Bone marrow (tissue), 2 donors: Measurements from ENCODE around the gene CFAP141.

ENCODE experiments used
- DNase-seq, 2 donors: peaks; one replicate each; lab custom pipeline; 2025; lab: John Stamatoyannopoulos, UW

The CFAP141 gene

GRCh38 chr1:154171880-154172279 is 34.3 kb downstream of the CFAP141 start:
- DNase-seq = no peak

- DNase-seq = no peak
Measured at GRCh38 chr1:154171223-154171583, 34.9 kb downstream of the CFAP141 start.

GRCh38 chr1:154170547-154171222 is 35.4 kb downstream of the CFAP141 start:
- no peak for DNase-seq

DNA sequence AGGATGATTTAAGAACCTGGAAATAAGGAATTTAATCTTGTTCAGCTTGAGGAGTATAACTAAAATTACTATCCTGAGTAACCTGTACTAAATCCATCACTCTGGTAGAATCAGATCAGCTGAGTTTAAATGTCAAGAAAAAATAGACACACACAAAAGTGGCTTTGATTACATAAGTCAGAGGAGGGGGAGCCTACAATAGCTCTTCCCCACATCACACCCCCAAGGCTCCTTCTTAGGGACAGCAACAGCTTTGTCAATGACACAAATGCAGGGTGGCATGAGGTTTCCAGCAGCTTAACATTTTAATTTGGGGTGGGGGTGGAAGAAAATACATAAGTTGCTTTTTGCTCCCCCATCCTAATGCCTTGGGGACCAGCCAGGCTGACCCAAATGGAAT is 38.7 kb downstream of the CFAP141 start:
- no peak for DNase-seq

GRCh38 chr1:154166207-154166606 is 39.9 kb downstream of the CFAP141 start:
- no peak for DNase-seq

DNA sequence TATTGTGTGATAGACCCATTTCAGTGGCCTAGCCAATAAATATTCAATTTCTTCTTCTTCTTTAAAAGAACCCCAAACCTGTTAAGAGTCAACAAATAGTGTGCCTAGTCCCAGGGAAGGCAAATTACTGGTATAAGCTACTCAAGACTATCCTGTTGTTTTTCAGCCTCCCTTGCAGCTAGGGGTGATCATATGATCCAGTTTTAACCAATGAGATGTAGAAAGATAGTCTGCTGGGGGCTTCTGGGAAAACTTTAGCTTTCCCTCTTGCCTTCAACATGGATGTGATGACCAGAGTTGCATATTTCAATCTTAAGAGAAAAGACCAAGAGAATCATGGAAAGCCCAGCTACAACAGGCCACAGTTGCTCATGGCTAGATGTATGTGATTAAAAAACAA is 46.6 kb downstream of the CFAP141 start:
- DNase-seq = no peak

GRCh38 chr1:154158307-154159125 is 47.6 kb downstream of the CFAP141 start:
- DNase-seq = no peak

DNA sequence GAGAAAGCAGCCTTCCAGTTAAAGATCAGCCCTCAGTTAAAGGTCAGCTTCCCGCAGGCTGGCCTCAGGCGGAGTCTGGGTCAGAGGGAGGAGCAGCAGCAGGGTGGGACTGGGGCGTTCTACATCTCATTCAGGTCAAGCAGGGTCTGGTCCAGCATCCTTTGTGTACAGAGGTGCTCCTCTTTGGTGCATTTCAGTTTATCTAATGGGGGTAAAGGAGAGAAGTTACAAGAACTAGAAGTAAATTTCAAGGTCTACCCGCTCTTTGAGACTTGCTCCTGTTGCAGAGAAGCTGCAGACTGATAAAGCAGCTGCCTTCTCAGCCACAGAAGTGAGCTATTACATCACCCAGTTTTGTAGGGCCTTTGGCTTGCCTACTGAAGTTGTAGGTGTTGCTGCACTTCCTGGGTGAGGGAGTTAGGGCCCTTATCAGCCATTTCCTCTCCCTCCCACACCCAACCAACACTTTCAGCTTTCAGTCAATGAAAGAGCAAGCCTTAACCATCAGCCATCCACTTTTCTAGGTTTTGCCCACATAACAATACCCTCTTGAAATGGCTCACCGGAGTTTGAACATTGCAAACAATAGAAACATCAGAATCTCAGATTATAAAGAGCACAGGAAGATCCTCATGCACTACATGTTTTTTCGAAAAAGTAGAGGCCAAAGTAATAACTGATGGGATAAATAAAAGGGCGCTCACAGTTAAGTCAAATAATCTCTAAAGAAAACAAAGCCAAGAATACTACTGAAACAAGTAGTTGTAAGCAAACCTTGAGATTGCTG is 48.4 kb downstream of the CFAP141 start:
- DNase-seq = no peak

DNA sequence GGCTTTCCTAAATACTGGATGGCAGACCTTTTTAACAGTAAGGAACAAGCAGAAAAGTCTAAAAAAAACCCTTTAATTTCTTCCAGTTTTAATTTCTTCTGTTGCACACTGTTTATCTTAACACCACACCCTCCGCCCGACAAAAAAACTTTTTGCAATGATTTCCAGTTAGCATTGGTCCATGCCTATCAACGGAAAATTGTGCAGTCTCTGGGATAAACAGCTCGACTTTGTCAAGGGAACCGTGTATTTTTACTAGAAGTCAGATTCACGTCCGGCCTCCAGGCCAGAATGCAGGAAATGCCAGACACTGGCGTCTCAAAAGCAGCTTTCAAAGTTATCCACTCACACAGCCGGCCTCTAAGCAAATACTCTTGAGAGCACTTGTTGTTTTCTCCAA is 50.9 kb downstream of the CFAP141 start:
- DNase-seq = no peak

DNA sequence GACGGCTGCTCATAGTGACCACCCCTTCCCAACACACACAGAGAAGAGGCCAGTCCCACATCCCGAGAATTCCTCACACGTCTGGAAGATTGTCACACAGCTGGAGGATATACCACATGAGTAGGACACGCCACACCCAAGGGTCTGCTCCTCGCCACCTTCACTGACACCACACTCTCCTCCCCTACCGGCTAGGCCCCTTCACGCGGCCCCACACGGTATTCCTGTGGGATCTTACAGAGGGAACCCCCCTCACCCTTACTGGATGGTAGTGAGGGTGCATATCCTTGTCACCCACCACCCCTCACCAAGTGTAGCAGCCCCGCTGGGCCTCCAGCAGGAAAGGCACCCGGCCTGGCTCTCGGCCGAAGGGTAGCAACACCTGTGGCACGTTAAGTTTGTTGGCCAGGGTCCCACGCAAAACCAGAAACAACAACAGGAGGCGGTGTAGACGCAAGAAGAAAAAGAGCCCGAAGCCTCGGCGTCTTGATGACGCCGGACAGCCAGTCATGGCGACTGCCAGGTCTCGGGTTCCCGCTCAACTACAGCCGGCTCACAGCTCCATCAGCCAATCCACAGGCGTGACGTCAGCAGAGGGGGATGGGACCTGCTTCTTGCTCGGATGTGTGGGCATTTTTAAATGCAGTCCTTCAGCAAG is 51.5 kb downstream of the CFAP141 start, which contains the start of gene NUP210L:
TSS of gene NUP210L (minus strand) at position 540 of the 658 bp plus-strand sequence.
- no peak for DNase-seq

GRCh38 chr1:154154053-154154452 is 52.1 kb downstream of the CFAP141 start:
- no peak for DNase-seq

DNA sequence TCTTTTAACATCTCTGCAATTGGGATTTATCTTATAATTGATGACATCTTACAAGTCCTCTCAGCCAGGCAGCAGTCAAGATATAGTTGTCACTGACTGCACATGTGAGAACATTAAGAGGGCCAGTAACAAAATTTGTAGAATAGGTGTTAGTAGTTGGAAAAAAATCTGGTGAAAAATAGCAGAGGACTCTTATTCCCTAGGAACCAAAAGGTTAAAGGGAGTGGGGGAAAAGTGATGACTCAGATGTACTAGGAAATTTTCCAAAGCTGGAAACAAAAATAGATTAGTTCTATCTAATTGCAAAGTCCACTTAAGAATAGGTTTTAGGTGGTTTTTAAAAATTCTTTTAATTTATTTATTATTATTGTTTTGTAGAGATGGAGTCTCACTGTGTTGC is 54.8 kb downstream of the CFAP141 start:
- no peak for DNase-seq
